NCI-H146 treated with DMSO at 0.1 percent for 48 hours (cell line): Measurements from ENCODE around the gene ANKRD37.

Experiments
- DNase-seq: peaks from one replicate; lab custom pipeline; 2025; ENCODE audit not compliant: unreplicated experiment; lab: John Stamatoyannopoulos, UW

ANKRD37 gene

GRCh38 chr4:185412412-185412811 lies 15.8 kb downstream of the ANKRD37 start:
- no peak for DNase-seq

GRCh38 chr4:185416955-185417354 lies 20.3 kb downstream of the ANKRD37 start:
- DNase-seq: no peak

- DNase-seq: no peak
Measured at GRCh38 chr4:185421366-185422124, 24.9 kb downstream of the ANKRD37 start.

- DNase-seq: no peak
Measured at GRCh38 chr4:185424905-185425646, 28.4 kb downstream of the ANKRD37 start.

GRCh38 chr4:185425647-185426352 lies 29.2 kb downstream of the ANKRD37 start, which contains the start of gene UFSP2:
Gene UFSP2 (minus strand): TSS chr4:185425964. CDS start chr4:185425868, 96 bp downstream.
- peak; percentile 69 for DNase-seq

- DNase-seq: no peak
Measured at GRCh38 chr4:185426960-185427688, 30.5 kb downstream of the ANKRD37 start.

GRCh38 chr4:185429660-185430059 lies 33.0 kb downstream of the ANKRD37 start:
- no peak for DNase-seq

GRCh38 chr4:185435466-185435865 lies 38.8 kb downstream of the ANKRD37 start:
- no peak for DNase-seq

- DNase-seq: no peak
Measured at GRCh38 chr4:185437809-185438208, 41.2 kb downstream of the ANKRD37 start.

GRCh38 chr4:185441479-185441878 lies 44.8 kb downstream of the ANKRD37 start:
- DNase-seq: no peak

GRCh38 chr4:185445209-185445608 lies 48.6 kb downstream of the ANKRD37 start:
- DNase-seq: no peak
